PFSK-1 (cell line): Measurements from ENCODE around the gene CAMTA1.

Source experiments
- FOXP2 ChIP-seq: optimal IDR thresholded peaks from 2 replicates; pipeline ENCODE3; 2011; ENCODE audit warnings: borderline replicate concordance, control low read depth, inconsistent platforms; ENCODE audit not compliant: insufficient read depth; ENCODE audit errors: extremely low read length, extremely low read depth
- POLR2AphosphoS5 ChIP-seq: IDR thresholded peaks from 2 replicates; pipeline ENCODE4 v1.6.1; 2012; ENCODE audit warnings: low read depth, mild to moderate bottlenecking, control low read depth, low read length, moderate library complexity
- REST ChIP-seq, 2 experiments: IDR thresholded peaks; 2 replicates each; pipeline versions ENCODE4 v1.6.1 to v1.8.0; 2011 to 2012; ENCODE audit warnings: low read depth in 2 of 2, low read length in 2 of 2, control low read depth in 1 of 2, inconsistent platforms in 1 of 2, mild to moderate bottlenecking in 1 of 2, moderate library complexity in 1 of 2; ENCODE audit not compliant: insufficient read depth in 1 of 2
- SIN3A ChIP-seq: IDR thresholded peaks from 2 replicates; pipeline ENCODE4 v1.6.1; 2012; ENCODE audit warnings: mild to moderate bottlenecking, low read length, moderate library complexity, borderline replicate concordance; ENCODE audit not compliant: insufficient read depth
- TAF1 ChIP-seq: IDR thresholded peaks from 2 replicates; pipeline ENCODE4 v1.6.1; 2012; ENCODE audit warnings: low read length, control low read depth, borderline replicate concordance; ENCODE audit not compliant: insufficient read depth

CAMTA1 gene

GRCh38 chr1:7692005-7692404, 906.8 kb downstream of the CAMTA1 start:
- TF ChIP-seq SIN3A: no peak
- no peak for TF ChIP-seq FOXP2
- no peak for TF ChIP-seq TAF1
- TF ChIP-seq REST (IDR thresholded peaks at IDR 0.05; ENCODE audit: insufficient read depth in 1 of 2, low read depth in 2 of 2, low read length in 2 of 2): no peak
- no peak for TF ChIP-seq POLR2AphosphoS5

- TF ChIP-seq SIN3A (no peak), TAF1 (no peak), POLR2AphosphoS5 (no peak), REST (IDR thresholded peaks at IDR 0.05; ENCODE audit: insufficient read depth in 1 of 2, low read depth in 2 of 2, low read length in 2 of 2) (no peak), FOXP2 (no peak)
These were observed 908.4 kb downstream of the CAMTA1 start for GRCh38 chr1:7693662-7694061.

- TF ChIP-seq SIN3A (no peak), POLR2AphosphoS5 (no peak), FOXP2 (no peak), REST (IDR thresholded peaks at IDR 0.05; ENCODE audit: insufficient read depth in 1 of 2, low read depth in 2 of 2, low read length in 2 of 2) (no peak), TAF1 (no peak)
These were observed 909.6 kb downstream of the CAMTA1 start for GRCh38 chr1:7694600-7695496.

GRCh38 chr1:7695497-7696117, 910.4 kb downstream of the CAMTA1 start:
- TF ChIP-seq SIN3A (no peak), REST (IDR thresholded peaks at IDR 0.05; ENCODE audit: insufficient read depth in 1 of 2, low read depth in 2 of 2, low read length in 2 of 2) (no peak), FOXP2 (no peak), TAF1 (no peak), POLR2AphosphoS5 (no peak)

GRCh38 chr1:7698641-7699040, 913.4 kb downstream of the CAMTA1 start:
- no peak for TF ChIP-seq POLR2AphosphoS5
- no peak for TF ChIP-seq SIN3A
- TF ChIP-seq FOXP2: no peak
- no peak for TF ChIP-seq TAF1
- no peak for TF ChIP-seq REST (IDR thresholded peaks at IDR 0.05; ENCODE audit: insufficient read depth in 1 of 2, low read depth in 2 of 2, low read length in 2 of 2)
